ENCODE measurements around the gene TNFAIP8.
"Not testable (repeated sequence)": the region's sequence is repeated elsewhere in the genome, so short reads cannot be mapped to it uniquely, and the experiment has no call there.

The TNFAIP8 gene

GRCh38 chr5:119411361-119412278 lies 55.8 kb downstream of the TNFAIP8 start:
- DNase-seq (ENCODE audit: insufficient read length, low spot score), result peak; percentile 20
- TF ChIP-seq, protein P1, sequence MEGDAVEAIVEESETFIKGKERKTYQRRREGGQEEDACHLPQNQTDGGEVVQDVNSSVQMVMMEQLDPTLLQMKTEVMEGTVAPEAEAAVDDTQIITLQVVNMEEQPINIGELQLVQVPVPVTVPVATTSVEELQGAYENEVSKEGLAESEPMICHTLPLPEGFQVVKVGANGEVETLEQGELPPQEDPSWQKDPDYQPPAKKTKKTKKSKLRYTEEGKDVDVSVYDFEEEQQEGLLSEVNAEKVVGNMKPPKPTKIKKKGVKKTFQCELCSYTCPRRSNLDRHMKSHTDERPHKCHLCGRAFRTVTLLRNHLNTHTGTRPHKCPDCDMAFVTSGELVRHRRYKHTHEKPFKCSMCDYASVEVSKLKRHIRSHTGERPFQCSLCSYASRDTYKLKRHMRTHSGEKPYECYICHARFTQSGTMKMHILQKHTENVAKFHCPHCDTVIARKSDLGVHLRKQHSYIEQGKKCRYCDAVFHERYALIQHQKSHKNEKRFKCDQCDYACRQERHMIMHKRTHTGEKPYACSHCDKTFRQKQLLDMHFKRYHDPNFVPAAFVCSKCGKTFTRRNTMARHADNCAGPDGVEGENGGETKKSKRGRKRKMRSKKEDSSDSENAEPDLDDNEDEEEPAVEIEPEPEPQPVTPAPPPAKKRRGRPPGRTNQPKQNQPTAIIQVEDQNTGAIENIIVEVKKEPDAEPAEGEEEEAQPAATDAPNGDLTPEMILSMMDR (IDR thresholded peaks at IDR 0.05; ENCODE audit: insufficient read depth, missing control alignments), result peak; percentile 97

GRCh38 chr5:119412279-119413227 lies 56.7 kb downstream of the TNFAIP8 start:
- TF ChIP-seq, protein P1 (IDR thresholded peaks at IDR 0.05; ENCODE audit: insufficient read depth, missing control alignments), result no peak
- FAIRE-seq, result peak; percentile 91
- DNase-seq (ENCODE audit: insufficient read length, low spot score), result no peak

More at GRCh38 chr5:119411361-119412278, 55.8 kb downstream of the TNFAIP8 start:
- no peak for FAIRE-seq

GRCh38 chr5:119414124-119414734 lies 58.4 kb downstream of the TNFAIP8 start:
- not testable (repeated sequence) for FAIRE-seq; DNase-seq (ENCODE audit: insufficient read length, low spot score)

GRCh38 chr5:119417891-119418605 lies 62.2 kb downstream of the TNFAIP8 start:
- TF ChIP-seq, protein P1 (IDR thresholded peaks at IDR 0.05; ENCODE audit: insufficient read depth, missing control alignments), result no peak
- peak; percentile 53 for FAIRE-seq
- peak; percentile 18 for DNase-seq (ENCODE audit: insufficient read length, low spot score)

GRCh38 chr5:119418606-119419100 lies 62.8 kb downstream of the TNFAIP8 start:
- no peak for DNase-seq (ENCODE audit: insufficient read length, low spot score)
- TF ChIP-seq, protein P1 (IDR thresholded peaks at IDR 0.05; ENCODE audit: insufficient read depth, missing control alignments), result no peak
- FAIRE-seq, result no peak

GRCh38 chr5:119420169-119420568 lies 64.3 kb downstream of the TNFAIP8 start:
- FAIRE-seq (no peak), DNase-seq (ENCODE audit: insufficient read length, low spot score) (no peak)
- TF ChIP-seq, protein P1 (IDR thresholded peaks at IDR 0.05; ENCODE audit: insufficient read depth, missing control alignments), result no peak
